ENCODE measurements around the gene CELA2A.
"Not testable (repeated sequence)": the region's sequence is repeated elsewhere in the genome, so short reads cannot be mapped to it uniquely, and the experiment has no call there.

The CELA2A gene

DNA sequence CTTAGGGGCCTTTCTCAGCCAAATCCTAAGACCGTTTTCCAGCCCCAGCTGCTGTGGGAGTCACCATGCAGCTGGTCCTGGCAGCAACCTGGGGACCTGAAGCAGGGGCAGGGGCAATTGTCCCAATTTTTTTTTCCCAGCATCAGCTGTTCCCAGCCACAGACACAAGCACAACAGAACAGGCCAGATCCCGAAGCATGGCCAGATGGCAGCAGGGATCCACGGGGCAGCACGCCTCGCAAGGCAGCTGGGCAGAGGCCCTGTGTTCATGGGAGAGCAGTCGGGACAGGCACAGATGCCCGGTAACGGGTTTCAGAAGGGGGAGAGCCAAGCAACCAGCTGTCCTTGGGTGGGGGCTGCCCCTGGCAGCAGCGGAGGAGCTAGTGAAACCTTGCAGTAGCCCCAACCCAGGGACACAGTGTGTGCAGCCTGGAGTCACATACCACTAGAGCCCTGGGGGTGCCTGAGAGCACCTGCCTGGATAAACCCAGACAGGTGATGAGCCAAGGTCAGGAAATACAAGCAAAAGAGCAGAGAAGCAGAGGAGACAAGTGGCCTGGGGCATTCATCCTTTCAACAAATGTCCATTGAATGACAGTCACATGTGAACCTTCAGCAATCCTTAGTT is 13.4 kb downstream of the CELA2A start:
- DNase-seq (ENCODE audit: low spot score) = not testable (repeated sequence)

DNA sequence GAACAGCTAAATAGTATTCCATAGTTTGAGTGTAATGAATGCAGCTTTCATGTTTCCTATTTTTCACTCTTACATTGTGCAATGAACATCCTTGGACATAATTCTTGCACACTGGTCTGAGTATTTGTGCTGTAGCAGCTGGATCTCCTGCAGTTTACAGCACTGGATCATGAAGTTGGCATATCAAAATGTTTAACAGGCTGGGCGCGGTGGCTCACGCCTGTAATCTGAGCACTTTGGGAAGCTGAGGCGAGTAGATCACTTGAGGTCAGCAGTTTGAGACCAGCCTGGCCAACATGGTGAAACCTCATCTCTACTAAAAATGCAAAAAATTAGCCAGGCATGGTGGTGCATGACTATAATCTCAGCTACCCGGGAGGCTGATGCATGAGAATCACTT is 14.5 kb downstream of the CELA2A start:
- DNase-seq (ENCODE audit: low spot score) = not testable (repeated sequence)

DNA sequence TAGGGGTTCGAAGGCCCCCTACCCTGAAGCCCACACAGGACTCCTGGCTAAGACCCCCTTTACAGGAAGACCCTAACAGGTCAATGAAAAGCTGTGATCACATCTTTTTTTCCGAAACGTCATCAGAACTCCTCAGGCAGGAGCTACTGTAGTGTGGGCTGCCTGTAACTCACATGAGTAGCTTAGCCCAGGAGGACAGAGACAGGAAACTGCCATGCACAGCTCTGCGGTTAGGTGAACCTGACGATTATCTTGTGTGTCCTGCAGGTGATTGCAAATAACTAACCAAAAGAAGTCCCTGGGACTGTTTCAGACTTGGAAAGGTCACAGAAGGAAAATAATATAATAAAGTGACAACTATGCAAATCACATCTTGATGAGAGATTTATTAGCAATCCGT is 15.2 kb downstream of the CELA2A start:
- DNase-seq (ENCODE audit: low spot score) = not testable (repeated sequence)

DNA sequence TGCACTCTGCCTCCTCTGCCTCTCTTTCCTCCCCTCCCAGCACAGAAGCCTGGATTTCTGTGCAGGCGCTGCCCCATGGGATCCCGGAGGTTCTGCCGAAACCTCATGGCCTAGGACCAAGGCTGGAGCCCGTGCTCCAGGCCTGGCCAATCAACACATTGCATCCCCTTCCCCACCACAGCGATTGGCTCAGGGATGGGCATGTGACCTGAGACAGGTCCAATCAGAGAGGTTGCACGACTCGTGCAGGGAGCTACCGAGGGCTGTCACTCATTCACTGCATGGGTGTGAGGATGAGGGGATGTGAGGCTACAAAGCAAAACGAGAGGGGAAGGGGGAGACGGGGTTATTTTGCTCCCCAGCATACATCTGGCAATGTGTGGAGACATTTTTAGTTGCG is 16.1 kb downstream of the CELA2A start:
- DNase-seq (ENCODE audit: low spot score) = no peak

DNA sequence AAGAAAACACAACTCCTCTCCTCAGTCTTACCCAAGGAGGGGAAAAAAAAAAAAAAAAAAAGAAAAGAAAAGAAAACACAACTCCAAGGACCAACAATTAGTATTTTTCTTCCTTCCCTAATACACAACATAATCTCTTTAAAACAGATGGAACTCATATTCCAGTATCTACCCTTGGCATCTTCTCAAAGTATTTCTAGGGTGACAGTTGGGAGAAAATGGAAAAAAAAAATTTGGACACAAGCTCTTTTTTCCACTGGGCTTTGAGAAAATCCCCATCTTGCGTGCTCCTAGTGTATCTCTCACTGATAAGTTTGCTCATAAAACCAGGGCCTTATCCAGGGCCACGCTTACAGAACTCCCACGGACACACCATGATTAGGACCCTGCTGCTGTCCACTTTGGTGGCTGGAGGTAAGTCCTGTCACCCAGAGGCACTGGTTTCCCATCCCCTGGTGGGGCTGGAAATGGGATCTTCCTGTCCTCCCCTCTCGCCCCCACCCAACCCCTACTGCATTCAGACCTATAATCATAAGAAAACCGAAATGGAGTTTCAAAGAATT is 19.3 kb downstream of the CELA2A start, which contains the start of gene CELA2B:
CELA2B (plus strand) TSS at position 353 of the 563 bp plus-strand sequence; CDS start at position 375, 22 bp downstream.
- DNase-seq (ENCODE audit: low spot score) = no peak

DNA sequence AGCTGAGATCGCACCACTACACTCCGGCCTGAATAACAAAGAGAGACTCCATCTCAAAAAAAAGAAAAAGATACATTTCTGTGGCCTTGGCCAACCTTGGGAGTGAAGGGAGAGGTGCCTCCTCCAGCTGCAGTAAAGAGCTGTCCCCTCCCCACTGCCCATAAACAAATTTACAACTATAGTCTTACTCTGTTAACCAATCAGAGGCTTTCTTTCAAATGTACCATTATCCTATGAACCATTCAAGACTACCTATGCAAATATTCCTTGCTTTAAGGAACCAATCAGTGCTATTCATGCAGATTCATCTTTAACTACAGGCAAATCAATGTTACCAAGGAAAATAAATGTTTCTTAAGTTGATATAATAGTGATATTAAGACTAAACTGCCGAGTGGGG is 20.4 kb downstream of the CELA2A start:
- DNase-seq (ENCODE audit: low spot score) = no peak

DNA sequence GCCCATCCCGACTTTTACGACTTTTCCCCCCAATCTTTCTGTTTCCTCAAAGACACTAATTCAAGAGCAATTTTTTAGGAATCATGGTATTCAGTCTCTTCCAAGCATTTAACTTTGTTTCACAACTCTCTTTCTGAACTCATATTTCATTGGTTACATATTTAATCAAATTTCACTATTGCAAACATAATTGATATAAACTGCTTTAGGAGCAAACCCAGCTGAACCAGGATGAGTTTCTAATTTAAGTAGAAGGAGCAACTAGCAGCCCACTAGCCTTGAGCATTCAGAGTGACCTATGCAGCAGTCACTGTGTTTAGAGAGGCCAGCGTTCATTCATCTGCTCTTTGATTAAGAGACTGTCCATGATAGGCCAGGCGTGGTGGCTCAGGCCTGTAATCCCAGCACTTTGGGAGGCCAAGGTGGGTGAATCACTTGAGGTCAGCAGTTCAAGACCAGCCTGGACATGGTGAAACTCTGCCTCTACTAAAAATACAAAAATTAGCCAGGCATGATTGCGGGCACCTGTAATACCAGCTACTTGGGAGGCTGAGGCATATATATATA is 21.2 kb downstream of the CELA2A start:
- DNase-seq (ENCODE audit: low spot score) = no peak

DNA sequence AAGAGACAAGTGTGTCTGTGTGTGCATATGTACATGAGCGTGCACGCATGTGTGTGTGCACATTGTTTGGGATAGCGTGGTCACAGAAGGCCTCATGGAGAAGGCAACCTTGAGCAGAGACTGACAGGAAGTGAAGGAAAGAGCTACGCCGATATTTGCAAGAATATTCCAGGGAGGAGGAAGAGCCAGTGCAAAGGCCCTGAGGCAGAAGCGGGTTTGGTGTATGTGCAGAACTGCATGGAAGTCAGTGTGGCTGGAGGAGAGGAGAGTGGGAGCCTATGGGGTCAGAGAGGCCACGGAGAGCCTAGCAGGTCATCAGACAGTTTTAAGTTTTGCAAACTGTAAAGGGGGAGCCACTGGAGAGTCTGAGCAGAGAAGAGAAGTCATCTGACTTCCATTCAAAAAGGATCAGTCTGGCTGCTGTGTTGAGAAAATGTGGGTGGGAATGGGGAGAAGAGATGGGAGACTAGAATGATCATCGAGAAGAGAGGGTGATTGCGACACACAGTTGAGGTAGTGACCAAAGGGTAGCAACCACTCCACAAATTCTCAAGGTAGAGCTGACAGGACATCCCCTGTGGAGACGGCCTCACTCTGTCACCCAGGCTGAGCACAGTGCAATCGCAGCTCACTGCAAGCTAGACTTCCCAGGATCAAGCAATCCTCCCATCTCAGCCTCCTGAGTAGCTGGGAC is 23.3 kb downstream of the CELA2A start:
- DNase-seq (ENCODE audit: low spot score) = no peak

DNA sequence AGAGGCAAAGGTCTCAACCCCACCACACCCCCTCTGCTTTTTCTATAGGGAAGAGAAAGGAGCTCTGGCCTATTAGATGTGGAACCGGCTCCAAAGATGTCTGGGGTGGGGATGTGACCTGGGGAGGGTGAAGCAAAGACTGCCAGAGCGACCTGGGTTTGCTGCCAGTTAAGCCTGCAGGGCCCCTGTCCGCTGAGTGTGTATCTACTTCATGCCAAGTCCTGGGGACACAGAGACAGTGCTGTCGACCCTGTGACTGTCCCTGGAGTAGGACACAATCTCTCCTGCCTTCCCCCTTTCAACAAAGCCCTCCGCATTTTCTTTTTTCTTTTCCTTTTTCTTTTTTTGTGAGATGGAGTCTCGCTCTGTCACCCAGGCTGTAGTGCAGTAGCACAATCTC is 25.9 kb downstream of the CELA2A start:
- DNase-seq (ENCODE audit: low spot score) = not testable (repeated sequence)

DNA sequence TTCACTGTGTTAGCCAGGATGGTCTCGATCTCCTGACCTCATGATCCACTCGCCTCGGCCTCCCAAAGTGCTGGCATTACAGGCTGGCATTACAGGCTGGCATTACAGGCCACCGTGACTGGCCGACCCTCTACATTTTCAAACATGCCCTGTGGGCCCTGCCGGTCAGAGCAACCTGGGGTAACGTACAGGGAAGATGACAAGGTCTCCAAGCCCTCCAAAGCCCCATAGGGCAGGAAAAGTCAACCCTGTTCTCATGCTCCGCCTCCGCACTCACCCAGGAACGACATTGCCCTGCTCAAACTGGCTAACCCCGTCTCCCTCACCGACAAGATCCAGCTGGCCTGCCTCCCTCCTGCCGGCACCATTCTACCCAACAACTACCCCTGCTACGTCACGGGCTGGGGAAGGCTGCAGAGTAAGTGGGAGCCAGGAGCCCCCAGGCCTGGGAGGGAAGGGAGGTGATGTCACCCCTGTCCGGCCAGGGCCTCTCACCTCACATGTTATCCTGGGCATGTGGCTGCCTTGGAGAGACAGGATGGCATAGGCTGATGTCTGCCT is 26.5 kb downstream of the CELA2A start:
- not testable (repeated sequence) for DNase-seq (ENCODE audit: low spot score)

DNA sequence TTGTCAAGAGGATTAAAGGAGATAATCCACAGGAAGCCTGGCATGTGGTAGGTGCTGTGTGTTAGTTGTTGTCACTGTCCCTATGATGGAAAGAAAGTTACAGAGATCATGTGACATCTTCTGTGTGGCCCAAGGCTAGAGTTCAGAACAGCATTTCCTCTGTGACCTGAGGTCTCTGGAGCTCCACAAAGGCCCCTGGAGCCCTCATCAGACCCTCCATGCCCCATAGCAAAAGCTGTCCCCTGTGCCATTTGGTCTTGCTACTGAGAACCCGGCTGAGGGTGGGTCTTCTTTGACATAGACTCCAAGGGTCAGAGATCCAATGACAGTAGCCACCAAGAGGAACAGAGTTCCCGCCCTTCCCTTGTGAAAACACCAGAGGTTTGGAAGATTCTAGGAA is 27.4 kb downstream of the CELA2A start:
- no peak for DNase-seq (ENCODE audit: low spot score)

DNA sequence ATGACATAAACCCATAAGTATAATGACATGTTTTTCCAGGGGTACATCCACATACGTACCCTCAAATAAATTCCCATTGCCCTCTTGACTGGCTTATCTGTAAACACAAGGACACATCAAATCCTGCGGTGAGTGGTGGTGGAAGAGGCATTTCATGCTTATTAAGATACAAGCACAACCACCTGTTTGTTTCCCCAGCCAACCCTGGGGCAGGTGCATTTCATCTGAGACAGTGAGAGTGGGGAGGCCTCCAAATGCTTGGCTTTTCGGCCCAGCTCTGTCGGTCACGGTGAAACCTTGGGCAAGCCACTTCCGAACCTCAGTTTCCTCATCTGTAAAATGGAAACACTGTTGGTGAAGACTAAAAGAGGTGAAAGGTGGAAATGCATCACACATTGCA is 27.9 kb downstream of the CELA2A start:
- not testable (repeated sequence) for DNase-seq (ENCODE audit: low spot score)

DNA sequence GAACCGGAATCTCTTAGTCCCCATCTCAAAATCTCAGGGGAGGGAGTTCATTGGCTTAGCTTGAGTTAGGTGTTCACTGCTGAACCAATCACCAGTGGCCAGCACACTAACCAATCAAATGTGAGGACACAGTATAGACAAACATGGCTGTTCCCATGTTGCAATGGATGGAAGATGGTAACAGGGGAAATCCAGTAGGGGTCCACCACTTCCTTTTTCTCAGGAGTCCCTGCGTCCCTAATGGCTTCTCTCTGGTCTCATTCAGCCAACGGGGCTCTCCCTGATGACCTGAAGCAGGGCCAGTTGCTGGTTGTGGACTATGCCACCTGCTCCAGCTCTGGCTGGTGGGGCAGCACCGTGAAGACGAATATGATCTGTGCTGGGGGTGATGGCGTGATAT is 29.1 kb downstream of the CELA2A start:
- DNase-seq (ENCODE audit: low spot score) = no peak

DNA sequence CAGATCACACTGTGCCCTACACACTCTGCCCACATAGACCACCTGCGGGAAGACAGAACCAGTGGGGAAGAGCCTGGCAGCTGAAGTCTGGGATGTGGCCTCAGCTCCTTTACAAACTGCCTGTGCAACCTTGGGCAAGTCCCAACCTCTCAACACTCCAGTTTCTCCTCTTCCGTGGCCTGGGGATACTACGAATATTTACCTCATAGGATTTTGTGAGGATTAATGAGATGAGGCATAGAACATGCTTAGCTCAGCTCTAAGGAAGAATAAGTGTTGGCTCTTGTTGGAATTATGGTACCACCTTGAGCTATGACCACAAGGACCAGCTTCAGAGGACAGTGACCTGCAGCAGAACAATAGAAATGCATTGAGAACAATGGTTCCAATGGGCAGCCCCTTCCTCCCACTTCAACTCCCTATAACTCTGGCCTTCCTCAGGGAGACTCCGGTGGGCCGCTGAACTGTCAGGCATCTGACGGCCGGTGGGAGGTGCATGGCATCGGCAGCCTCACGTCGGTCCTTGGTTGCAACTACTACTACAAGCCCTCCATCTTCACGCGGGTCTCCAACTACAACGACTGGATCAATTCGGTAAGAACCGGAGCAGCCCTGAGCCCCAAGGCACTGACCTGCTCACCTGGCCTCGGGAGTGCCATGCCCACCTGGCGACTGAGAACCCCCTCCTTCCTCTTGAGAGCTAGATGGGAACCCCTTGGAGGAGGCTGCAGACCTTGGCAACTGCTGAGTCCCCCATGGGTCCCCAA is 30.5 kb downstream of the CELA2A start:
- DNase-seq (ENCODE audit: low spot score) = not testable (repeated sequence)

DNA sequence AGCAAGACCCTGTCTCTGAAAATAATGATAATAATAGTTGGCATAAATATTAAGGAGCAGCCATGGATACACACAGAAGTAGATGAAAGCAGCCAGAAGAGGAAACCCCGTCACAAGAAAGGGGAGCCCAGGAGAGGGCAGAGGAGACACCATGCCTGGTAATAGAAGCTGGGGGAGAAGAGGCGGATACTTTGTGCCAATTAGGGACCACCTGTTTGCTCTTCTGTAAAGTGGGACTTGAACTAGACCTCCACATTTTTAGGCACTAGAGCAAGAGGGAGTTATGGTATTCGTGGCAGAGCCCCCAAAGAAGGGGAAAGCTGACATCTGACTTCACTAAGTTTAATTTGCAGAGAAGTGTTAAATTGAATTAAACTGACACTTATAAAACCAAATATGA is 31.8 kb downstream of the CELA2A start:
- no peak for DNase-seq (ENCODE audit: low spot score)

DNA sequence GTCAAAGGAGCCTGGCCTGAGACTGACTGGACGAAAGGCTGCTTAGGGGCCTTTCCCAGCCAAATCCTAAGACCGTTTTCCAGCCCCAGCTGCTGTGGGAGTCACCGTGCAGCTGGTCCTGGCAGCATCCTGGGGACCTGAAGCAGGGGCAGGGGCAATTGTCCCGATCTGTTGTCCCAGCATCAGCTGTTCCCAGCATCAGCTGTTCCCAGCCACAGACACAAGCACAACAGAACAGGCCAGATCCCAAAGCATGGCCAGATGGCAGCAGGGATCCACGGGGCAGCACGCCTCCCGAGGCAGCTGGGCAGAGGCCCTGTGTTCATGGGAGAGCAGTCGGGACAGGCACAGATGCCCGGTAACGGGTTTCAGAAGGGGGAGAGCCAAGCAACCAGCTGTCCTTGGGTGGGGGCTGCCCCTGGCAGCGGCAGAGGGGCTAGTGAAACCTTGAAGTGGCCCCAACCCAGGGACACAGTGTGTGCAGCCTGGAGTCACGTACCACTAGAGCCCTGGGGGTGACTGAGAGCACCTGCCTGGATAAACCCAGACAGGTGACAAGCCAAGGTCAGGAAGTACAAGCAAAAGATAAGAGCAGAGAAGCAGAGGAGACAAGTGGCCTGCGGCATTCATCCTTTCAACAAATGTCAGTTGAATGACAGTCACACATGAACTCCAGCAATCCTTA is 32.7 kb downstream of the CELA2A start:
- no peak for DNase-seq (ENCODE audit: low spot score)

DNA sequence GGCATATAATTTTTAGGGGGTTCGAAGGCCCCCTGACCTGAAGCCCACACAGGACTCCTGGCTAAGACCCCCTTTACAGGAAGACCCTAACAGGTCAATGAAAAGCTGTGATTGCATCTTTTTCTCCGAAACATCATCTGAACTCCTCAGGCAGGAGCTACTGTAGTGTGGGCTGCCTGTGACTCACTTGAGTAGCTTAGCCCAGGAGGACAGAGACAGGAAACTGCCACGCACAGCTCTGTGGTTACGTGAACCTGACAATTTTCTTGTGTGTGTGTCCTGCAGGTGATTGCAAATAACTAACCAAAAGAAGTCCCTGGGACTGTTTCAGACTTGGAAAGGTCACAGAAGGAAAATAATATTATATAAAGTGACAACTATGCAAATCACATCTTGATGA is 34.5 kb downstream of the CELA2A start:
- not testable (repeated sequence) for DNase-seq (ENCODE audit: low spot score)

DNA sequence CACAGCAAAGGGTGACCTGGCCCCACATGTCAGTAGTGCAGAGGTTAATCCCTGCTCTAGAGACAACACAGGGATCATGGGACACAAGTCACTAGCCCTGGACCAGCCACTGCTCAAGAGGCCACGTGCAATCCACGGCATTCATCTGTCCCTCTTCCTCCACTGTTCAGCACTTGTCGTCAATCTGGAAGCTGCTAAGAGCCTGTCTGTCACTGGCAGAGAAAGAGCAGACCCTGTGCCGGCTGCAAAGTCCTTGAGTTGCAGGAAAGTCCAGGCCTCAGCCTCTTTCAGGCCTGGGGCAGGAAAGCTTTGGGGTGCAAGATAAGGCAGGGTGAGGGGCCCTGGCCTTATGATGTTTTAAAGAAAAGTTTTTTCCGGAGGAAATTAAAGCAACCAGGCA is 36.1 kb downstream of the CELA2A start:
- DNase-seq (ENCODE audit: low spot score) = no peak

DNA sequence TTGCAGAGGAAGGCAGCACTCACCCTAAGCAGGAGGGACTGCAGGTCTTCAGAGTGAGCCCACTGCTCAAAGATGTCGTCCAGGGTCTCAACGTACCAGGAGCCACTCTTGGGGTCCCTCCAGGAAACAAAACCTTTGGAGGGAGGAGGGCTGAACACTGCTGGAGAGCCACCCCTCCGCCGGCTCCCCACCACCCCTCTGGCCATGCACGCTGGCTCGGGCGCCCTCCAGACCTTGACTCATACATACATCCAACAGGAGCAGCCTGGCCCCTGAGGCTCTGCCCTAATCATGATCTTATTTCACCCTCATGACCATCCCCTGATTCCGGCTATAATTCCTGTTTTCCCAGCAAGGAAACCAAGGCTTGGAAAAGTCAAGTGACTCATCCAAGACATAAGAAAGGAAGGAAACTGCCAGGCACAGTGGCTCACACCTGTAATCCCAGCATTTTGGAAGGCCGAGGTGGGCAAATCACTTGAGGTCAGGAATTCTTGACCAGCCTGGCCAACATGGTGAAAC is 37.4 kb downstream of the CELA2A start:
- DNase-seq (ENCODE audit: low spot score) = no peak

DNA sequence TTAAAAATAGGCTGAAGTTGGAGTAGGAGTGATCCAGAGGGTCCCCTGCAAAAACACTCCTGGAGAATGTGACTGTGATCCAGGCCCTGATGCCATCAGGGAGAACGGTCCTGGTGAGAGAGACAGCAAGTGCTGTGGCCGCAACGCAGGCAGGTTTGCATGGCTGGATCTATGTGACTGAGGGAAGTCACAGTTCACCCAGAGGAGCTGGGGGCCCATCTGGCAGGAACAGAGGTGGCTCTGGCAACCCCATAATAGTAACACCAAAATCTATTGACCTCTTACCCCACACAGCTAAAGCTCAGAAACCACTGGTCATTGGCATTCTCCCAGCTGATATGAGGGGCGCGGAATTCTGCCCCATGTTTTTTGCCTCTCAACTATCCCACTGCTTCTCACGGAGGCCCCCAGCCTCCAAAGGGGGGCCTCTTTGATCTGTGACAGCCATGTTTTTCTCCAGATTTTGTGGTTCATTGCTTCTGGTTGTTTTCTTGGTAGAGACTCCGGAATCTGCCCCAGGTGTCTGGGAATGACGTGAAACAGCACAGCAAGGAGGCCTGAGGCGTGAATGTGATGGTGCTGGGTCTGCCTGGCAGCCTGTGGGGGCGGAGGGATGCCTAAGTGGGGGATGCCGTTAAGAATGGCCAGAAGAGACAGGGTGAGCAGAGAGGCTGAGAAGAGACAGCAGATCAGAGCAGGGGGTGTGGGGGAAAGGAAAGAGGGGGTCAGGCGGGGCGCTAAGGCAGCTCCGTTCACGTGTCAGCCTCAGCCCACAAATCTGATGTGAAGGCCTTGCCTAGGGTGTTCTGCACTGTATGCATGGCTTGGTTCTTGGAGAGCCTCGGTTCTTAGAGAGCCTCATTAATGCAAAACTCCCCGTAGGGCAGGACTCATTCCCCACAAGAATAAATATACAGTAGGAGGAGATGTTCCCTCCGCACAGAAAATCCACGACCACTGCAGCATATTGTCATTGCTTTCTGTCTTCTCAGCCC is 43.9 kb downstream of the CELA2A start:
- DNase-seq (ENCODE audit: low spot score) = no peak

Data from D341Med (cell line).